Hepatic stellate cell (primary cell): Measurements from ENCODE around the gene SETD3.
A peak's percentile ranks its signal among the peaks of the same experiment; 100 is the strongest.

Source experiments
- DNase-seq: peaks from one replicate; pipeline ENCODE4 v3.0.0; 2011; ENCODE audit warnings: low spot score

Gene SETD3

DNA sequence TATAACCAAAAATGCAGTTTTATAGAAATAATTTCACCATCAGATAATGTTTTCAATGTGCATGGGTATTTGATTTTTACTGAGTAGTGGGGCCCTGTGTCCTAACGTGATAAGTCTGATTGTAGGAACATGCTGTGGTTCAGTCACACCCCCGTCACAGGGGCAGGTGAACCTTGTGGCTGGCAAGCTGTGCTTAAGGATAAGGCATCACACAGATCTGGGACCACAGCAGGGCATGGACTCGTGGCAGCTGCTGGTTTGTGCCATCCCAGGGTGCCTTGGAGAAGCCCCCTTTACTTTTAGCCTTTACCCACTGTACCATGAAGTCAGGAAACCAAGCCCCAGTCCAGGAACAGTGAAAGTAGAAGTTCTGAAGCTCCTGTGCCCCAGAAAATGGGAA, 17.2 kb upstream of the SETD3 start:
- DNase-seq: no peak

DNA sequence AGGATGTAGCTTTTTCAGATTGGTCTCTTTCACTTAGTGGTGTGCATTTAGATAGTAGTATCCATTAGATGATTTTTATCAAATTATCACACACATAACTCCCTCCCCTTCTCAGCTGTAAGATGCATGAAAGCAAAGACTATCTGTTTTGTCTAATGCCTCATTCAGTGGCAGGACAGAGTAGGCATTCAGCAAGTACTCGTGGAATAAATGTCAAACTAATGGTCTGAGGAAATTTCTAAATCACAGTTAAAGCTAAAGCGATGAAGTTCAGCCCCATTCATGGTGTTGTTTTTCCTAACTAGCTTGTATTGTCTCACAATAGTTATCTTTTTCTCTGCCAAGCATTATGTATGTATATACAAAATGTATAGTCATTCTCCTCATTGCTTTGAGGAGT, 16.7 kb upstream of the SETD3 start:
- DNase-seq: no peak

GRCh38 chr14:99484106-99484505, 3.4 kb upstream of the SETD3 start:
- no peak for DNase-seq

- peak; percentile 36 for DNase-seq
Observed at GRCh38 chr14:99481745-99482099, 1.1 kb upstream of the SETD3 start.

GRCh38 chr14:99480917-99481744, 472 bp upstream of the SETD3 start, which contains the start of gene CCNK:
Gene CCNK, plus strand, starts transcription at chr14:99481409. Its CDS starts 11,269 bp downstream, at chr14:99492678.
- peak; percentile 99 for DNase-seq

GRCh38 chr14:99479160-99479905, 1.3 kb downstream of the SETD3 start:
- no peak for DNase-seq

DNA sequence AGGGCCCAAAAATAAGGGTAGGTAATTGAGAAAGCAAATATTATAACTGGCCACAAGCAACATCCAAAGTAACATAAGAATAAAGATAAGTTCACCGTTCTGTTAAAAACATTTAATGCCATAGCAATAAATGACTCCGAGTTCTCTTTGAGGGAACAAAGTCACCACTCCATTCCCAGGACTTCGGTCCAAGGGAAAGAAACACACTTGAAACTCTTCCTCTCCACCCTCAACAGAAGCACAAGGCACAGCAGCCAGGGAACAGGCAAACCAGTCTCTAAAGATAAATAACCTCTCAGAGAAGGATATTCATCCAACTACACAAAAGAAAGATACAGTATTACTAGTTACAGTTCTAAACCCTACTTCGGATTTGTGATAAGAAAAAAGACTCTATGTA, 2.5 kb downstream of the SETD3 start:
- DNase-seq: no peak

- no peak for DNase-seq
Observed at GRCh38 chr14:99476864-99477263, 3.8 kb downstream of the SETD3 start.

- DNase-seq: no peak
Observed at GRCh38 chr14:99475660-99476059, 5.0 kb downstream of the SETD3 start.

DNA sequence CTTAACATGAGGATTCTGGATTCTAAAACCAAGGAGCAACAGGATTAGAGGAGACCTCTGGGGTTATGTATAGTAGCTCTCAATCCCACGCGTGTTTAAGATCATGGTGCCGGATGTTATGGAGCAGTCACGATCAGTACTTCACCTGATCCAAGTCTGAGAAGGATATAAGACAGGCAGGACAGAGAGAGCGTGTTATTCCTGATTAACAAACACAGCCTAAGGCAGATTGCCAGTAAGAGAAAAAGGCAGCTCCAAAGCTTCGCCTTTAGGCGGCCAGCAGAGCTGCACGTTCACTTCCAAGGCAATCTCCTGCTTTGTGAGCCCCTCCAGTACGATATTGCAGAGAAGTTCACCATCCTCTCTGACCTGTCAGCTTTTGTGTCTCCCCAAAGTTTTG, 5.5 kb downstream of the SETD3 start:
- DNase-seq: no peak

DNA sequence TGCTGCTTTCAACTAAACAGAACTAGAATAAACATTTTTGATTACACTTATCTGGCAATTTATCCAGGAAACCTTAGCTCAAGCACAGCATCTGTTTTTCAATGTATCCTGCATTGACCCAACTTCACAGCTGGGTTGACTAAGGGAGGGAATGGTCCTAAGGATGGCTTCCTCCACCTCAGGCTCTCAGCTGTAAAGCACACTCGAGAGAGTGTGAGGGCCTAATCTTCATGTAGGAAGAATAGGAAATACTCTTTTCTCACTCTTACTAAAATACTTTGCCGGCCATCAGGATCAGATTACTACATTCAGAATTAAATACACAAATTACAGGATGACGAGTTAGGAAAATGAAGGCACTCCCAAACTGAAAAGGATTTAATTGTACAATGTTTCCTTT, 7.2 kb downstream of the SETD3 start:
- no peak for DNase-seq

DNA sequence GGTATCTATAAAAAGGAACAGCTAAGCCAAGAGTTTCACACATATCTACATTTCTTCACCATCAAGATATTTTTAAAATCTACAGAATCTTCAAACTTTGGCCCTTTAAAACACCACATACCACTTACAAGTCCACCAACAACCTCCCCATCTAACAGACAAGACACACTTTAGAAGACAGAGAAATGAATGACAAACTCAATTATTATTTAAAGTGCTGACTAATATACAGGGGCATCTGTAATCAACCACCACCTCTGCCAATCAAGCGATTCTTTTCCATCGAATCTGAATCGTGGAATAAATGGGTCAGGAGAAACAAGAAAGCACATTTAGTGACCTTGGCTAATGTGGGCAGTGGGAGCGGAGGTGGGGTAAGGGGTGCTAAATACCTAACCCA, 7.7 kb downstream of the SETD3 start:
- DNase-seq: no peak

- no peak for DNase-seq
Observed at GRCh38 chr14:99471731-99472130, 8.9 kb downstream of the SETD3 start.

- DNase-seq: no peak
Observed at GRCh38 chr14:99468836-99469592, 11.6 kb downstream of the SETD3 start.

DNA sequence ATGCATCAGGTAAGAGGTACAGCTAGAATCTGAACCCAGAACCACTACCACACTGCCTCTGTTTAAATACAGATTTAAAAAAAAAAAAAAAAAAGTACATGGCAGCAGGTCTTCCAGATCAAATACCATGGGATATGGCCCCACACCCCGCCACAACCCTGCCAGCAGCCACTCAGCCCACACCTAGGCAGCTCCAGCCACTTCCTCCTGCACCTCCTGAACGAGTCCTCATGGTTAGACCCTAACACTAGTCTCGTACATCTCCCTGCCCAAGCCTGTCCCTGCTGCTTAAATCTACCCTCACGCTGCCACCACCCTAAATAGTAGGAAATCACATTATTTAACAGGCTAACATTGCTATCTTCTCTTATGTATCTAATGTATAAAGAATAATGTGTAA, 12.6 kb downstream of the SETD3 start:
- no peak for DNase-seq

- DNase-seq: no peak
Observed at GRCh38 chr14:99467336-99468078, 13.2 kb downstream of the SETD3 start.

- no peak for DNase-seq
Observed at GRCh38 chr14:99466758-99467157, 13.9 kb downstream of the SETD3 start.

DNA sequence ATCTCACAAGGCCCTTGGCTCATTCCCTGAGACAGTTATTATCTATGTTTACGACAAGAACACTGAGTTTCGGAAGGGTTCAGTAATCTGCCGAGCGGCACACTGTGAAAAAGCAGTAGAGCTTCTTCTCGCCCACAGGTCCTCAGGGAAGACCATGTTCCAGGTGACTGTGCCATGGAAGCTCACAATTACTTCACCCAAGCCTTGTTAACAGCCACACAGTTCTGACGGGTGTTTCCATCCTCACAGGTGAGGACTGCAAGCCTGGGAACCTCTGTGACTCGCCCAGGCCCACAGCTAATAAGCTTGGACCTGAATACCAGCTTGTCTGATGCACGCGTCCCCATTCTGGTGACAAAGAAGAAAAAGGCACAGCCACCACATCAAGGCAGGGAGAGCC, 15.4 kb downstream of the SETD3 start:
- DNase-seq: no peak

- DNase-seq: no peak
Observed at GRCh38 chr14:99463974-99464373, 16.7 kb downstream of the SETD3 start.

- DNase-seq: no peak
Observed at GRCh38 chr14:99462210-99462609, 18.4 kb downstream of the SETD3 start.

GRCh38 chr14:99461411-99462085, 19.1 kb downstream of the SETD3 start:
- no peak for DNase-seq
